ENCODE data around the gene ANAPC2.

Gene ANAPC2

GRCh38 chr9:137201205-137201868, 13.0 kb upstream of the ANAPC2 start:
- in situ Hi-C loops (cut with MboI; ENCODE audit: low sequenced_read_pairs, unreplicated experiment) = no loop called here
- no peak for DNase-seq (ENCODE audit: low spot score)
- no peak for TF ChIP-seq CTCF (IDR thresholded peaks at IDR 0.05; ENCODE audit: borderline replicate concordance, control extremely low read depth, extremely low read depth, insufficient read depth, missing control alignments)

- TF ChIP-seq CTCF (IDR thresholded peaks at IDR 0.05; ENCODE audit: borderline replicate concordance, control extremely low read depth, extremely low read depth, insufficient read depth, missing control alignments) = no peak
- in situ Hi-C loops (cut with MboI; ENCODE audit: low sequenced_read_pairs, unreplicated experiment) = no loop called here
- peak; percentile 100 for DNase-seq (ENCODE audit: low spot score)
Observed at GRCh38 chr9:137200311-137201204, 12.2 kb upstream of the ANAPC2 start, which contains the start of gene TPRN. TPRN (minus strand) TSS chr9:137200741; CDS start chr9:137200711, 30 bp downstream.

GRCh38 chr9:137199411-137200121, 11.2 kb upstream of the ANAPC2 start:
- in situ Hi-C loops (cut with MboI; ENCODE audit: low sequenced_read_pairs, unreplicated experiment) = no loop called here
- TF ChIP-seq CTCF (IDR thresholded peaks at IDR 0.05; ENCODE audit: borderline replicate concordance, control extremely low read depth, extremely low read depth, insufficient read depth, missing control alignments) = no peak

GRCh38 chr9:137198902-137199283, 10.5 kb upstream of the ANAPC2 start:
- no peak for TF ChIP-seq CTCF (IDR thresholded peaks at IDR 0.05; ENCODE audit: borderline replicate concordance, control extremely low read depth, extremely low read depth, insufficient read depth, missing control alignments)
- DNase-seq (ENCODE audit: low spot score) = no peak

More at GRCh38 chr9:137199411-137200121, 11.2 kb upstream of the ANAPC2 start:
- DNase-seq (ENCODE audit: low spot score) = no peak

GRCh38 chr9:137198051-137198901, 9.9 kb upstream of the ANAPC2 start:
- TF ChIP-seq CTCF (IDR thresholded peaks at IDR 0.05; ENCODE audit: borderline replicate concordance, control extremely low read depth, extremely low read depth, insufficient read depth, missing control alignments) = no peak
- in situ Hi-C loops (cut with MboI; ENCODE audit: low sequenced_read_pairs, unreplicated experiment) = no loop called here
- no peak for DNase-seq (ENCODE audit: low spot score)

More at GRCh38 chr9:137198902-137199283, 10.5 kb upstream of the ANAPC2 start:
- in situ Hi-C loops (cut with MboI; ENCODE audit: low sequenced_read_pairs, unreplicated experiment) = no loop called here
